ENCODE results near the gene CD96.
"Not testable (repeated sequence)": the region's sequence is repeated elsewhere in the genome, so short reads cannot be mapped to it uniquely, and the experiment has no call there.

Gene CD96, protein sequence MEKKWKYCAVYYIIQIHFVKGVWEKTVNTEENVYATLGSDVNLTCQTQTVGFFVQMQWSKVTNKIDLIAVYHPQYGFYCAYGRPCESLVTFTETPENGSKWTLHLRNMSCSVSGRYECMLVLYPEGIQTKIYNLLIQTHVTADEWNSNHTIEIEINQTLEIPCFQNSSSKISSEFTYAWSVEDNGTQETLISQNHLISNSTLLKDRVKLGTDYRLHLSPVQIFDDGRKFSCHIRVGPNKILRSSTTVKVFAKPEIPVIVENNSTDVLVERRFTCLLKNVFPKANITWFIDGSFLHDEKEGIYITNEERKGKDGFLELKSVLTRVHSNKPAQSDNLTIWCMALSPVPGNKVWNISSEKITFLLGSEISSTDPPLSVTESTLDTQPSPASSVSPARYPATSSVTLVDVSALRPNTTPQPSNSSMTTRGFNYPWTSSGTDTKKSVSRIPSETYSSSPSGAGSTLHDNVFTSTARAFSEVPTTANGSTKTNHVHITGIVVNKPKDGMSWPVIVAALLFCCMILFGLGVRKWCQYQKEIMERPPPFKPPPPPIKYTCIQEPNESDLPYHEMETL

DNA sequence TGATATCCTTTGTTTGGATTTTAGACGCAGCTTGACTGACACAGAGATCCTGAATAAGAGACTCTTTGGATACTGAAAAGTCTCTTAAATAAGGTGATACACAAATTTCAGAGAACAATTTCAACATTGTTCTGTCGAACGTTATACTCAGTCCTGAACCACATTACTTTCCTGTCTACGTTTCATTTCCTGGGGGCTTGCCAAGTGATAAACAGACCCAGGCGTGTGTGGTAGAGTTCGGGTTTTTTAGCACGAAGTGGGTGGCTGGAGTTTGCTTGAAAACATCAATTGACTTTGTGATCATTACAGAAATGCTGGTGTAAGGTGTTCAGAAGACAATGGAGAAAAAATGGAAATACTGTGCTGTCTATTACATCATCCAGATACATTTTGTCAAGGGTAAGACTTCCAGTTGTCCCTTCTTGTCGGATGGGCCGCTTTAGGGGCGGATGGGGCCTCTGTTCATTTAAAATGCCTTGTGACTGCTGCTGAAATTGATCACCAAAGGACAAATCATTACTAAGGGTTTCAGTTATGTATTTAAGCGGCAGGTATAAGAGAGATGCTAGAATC lies at the start of gene CD96:
CD96 (plus strand) TSS at position 287 of the 573 bp plus-strand sequence; CDS start at position 339, 52 bp downstream.
- H3K27me3 Mint-ChIP-seq (ENCODE audit: low read depth): no peaks in the 10 kb centered on the region
- H3K36me3 Mint-ChIP-seq (ENCODE audit: low read depth): peaks cover 38% of the 10 kb centered on the region
- H3K27ac Mint-ChIP-seq: peak within 1 kb of the TSS; percentile 68
- H3K4me3 Mint-ChIP-seq: no peak within 1 kb of the TSS
- DNase-seq (ENCODE audit: low spot score): peak; percentile 76
- H3K9me3 Mint-ChIP-seq: no peaks in the 10 kb centered on the region
- peaks cover 78% of the 10 kb centered on the region for H3K4me1 Mint-ChIP-seq (ENCODE audit: low read depth)

DNA sequence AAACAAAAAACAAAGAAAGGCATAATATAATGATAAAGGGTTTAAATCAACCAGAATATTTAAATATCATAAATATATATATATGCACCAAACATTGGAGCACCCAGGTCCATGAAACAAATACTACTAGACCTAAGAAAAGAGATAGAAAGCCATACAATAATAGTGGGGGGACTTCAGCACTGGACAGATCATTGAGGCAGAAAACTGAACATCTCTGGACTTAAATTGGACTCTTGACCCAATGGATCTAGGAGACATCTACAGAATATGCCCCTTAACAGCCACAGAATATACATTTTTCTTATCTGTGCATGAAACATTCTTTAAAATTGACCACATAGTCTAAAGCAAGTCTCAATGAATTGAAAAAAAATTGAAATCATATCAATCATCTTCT lies 48.7 kb upstream of the CD96 start:
- H3K4me3 Mint-ChIP-seq: no peak overlapping the region
- no peaks in the 10 kb centered on the region for H3K4me1 Mint-ChIP-seq (ENCODE audit: low read depth)
- H3K36me3 Mint-ChIP-seq (ENCODE audit: low read depth): no peaks in the 10 kb centered on the region
- no peak for DNase-seq (ENCODE audit: low spot score)
- no peaks in the 10 kb centered on the region for H3K27me3 Mint-ChIP-seq (ENCODE audit: low read depth)
- no peaks in the 10 kb centered on the region for H3K9me3 Mint-ChIP-seq
- no peak overlapping the region for H3K27ac Mint-ChIP-seq

DNA sequence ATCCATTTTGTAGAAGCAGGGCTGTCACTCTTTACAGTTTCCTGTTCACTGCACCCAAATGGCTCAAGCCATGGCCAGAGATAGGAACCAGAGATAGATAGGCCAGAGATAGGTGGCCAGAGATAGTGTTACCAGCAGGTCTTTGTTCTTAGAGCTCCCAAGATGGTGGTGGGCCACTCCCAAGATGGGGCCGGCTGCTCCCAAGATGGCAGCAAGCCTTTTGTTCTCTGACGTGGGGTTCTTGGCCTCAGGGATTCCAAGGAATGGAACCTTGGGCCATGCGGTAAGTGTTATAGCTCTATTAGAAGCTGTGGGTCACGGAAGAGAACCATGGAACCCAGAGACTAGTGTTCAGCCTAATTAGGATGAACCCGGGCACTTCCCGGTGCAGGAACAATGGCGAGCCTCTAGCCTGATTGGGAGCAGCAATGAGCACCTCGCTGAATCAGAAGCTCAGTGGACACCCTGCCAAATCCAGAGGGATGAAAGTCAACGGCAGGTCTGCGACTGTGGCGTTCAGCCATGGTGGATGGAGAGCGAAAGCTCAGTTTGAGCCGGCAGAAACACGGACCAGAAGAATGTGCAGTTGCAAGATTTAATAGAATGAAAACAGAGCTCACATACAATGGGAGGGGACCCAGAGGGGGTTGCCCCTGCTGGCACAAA lies 45.0 kb upstream of the CD96 start:
- no peaks in the 10 kb centered on the region for H3K36me3 Mint-ChIP-seq (ENCODE audit: low read depth)
- H3K27me3 Mint-ChIP-seq (ENCODE audit: low read depth): peaks cover 7% of the 10 kb centered on the region
- H3K9me3 Mint-ChIP-seq: no peaks in the 10 kb centered on the region
- H3K27ac Mint-ChIP-seq: no peak overlapping the region
- peaks cover 2% of the 10 kb centered on the region for H3K4me1 Mint-ChIP-seq (ENCODE audit: low read depth)
- no peak overlapping the region for H3K4me3 Mint-ChIP-seq
- DNase-seq (ENCODE audit: low spot score): no peak

DNA sequence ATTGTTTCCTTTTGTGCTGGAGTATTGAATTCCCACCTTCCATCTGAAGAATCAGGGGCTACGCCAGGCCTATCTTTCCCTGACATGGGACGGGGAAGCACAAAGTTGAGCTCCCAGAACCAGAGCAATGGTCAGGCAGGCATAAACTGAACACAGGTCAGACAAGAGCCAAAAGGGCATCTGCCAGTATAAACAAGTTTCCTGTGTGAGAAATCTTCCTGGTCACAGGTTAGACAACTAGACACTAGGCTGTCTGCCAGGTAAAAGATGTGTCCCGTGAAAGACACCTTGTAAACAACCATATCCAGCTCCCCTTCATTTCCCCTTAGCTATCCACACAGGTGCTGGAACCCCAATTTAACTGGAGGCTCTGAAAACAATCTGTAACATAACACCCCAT lies 44.0 kb upstream of the CD96 start:
- Mint-ChIP-seq H3K4me1 (ENCODE audit: low read depth) (peaks cover 2% of the 10 kb centered on the region), H3K27me3 (ENCODE audit: low read depth) (peaks cover 8% of the 10 kb centered on the region), H3K4me3 (no peak overlapping the region), H3K36me3 (ENCODE audit: low read depth) (no peaks in the 10 kb centered on the region), H3K9me3 (no peaks in the 10 kb centered on the region), H3K27ac (no peak overlapping the region)
- DNase-seq (ENCODE audit: low spot score): no peak

DNA sequence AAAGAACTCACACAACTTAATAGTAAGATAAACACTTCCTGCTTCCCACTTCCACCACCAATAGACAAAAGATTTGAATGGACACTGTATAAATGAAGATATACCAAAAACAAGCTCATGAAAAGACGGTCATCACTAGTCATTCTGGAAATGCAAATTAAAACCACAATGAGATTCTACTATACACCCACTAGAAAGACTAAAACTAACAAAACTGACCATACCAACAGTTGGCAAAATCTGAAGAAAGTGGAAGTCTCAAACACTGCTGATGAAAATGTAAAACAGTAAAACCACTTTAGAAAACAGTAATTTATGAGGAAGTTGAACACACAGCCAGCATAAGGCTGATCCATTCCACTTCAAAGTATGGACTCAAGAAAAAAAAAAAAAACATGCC lies 35.6 kb upstream of the CD96 start:
- Mint-ChIP-seq H3K27ac (no peak overlapping the region), H3K36me3 (ENCODE audit: low read depth) (no peaks in the 10 kb centered on the region), H3K4me1 (ENCODE audit: low read depth) (peaks cover 3% of the 10 kb centered on the region), H3K9me3 (peaks cover 6% of the 10 kb centered on the region), H3K4me3 (no peak overlapping the region), H3K27me3 (ENCODE audit: low read depth) (peaks cover 4% of the 10 kb centered on the region)
- DNase-seq (ENCODE audit: low spot score): no peak

DNA sequence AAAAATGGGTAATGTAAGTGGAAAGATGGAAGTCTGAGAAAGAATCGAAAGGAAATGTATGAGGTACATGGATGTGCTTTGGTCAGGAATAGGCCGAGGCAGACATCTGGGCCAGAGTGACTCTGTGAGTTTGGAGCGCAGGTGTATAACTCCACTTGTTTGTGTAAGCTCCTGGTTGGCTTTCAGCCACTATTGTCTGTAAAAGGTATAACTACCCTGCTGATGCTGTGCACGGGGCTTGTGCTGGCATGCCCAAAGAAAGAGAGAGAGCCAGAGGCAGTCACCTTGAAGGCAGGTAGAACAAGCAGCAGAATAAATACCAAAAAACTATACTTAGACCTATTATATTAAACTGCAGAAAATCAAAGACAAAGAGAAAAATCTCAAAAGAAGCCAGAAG lies 32.7 kb upstream of the CD96 start:
- Mint-ChIP-seq H3K4me3 (no peak overlapping the region), H3K4me1 (ENCODE audit: low read depth) (peaks cover 1% of the 10 kb centered on the region), H3K27me3 (ENCODE audit: low read depth) (no peaks in the 10 kb centered on the region), H3K9me3 (peaks cover 6% of the 10 kb centered on the region), H3K36me3 (ENCODE audit: low read depth) (no peaks in the 10 kb centered on the region), H3K27ac (no peak overlapping the region)
- DNase-seq (ENCODE audit: low spot score): no peak

DNA sequence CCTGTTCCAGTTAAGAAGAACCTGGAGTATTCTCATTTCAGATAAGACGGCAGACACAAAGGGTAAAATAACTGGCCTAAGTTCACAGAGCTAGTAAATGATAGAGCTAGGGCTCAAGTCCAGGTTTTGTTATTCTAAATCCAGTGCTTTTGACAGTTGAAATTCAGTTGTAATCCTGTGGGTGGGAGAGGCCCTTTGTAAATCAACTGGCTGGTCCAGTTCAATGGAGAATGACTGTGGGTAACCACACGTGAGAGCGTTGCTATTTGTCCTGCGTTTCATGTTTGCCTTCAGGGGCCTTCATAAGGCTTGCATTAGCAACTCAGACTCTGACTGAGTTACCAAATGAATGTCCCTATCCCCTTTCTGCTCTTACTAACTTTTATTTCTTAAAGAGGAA lies 24.2 kb upstream of the CD96 start:
- Mint-ChIP-seq H3K4me1 (ENCODE audit: low read depth) (no peaks in the 10 kb centered on the region), H3K27ac (no peak overlapping the region), H3K4me3 (no peak overlapping the region), H3K36me3 (ENCODE audit: low read depth) (no peaks in the 10 kb centered on the region), H3K27me3 (ENCODE audit: low read depth) (peaks cover 2% of the 10 kb centered on the region), H3K9me3 (no peaks in the 10 kb centered on the region)
- DNase-seq (ENCODE audit: low spot score): no peak

DNA sequence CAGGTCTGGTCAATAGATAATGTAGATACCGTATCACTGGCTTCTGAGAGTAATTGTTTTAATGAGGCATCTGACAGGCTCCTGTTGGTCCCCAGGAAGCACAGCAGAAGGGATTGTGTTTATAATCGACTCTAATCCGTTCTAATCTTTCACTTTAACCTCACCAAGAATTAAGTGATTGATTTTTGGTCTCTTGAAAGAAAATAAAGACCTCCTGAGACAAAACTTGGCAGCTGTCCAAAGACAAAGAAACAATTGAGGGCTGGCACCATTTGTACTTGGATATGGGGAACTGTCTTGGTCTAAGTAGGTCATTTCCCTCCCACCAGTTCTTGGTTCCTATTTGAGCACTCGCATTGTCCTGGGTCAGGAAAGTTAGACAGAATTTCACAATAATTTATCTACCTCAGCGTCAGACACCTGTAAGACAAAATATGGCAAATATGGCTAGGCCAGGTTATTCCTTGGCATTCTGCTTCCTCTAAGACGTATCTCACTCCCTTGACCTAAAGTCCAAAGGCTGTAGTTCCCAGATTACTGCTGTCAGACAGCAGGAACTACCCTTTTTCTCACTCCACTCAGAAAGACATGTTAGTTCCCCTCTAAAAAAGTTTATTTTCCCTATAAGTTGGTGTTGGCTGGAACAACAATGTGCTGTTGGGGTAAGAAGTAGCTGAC lies 22.7 kb upstream of the CD96 start:
- no peak for DNase-seq (ENCODE audit: low spot score)
- H3K27ac Mint-ChIP-seq: no peak overlapping the region
- peaks cover 2% of the 10 kb centered on the region for H3K27me3 Mint-ChIP-seq (ENCODE audit: low read depth)
- no peaks in the 10 kb centered on the region for H3K4me1 Mint-ChIP-seq (ENCODE audit: low read depth)
- H3K4me3 Mint-ChIP-seq: no peak overlapping the region
- no peaks in the 10 kb centered on the region for H3K36me3 Mint-ChIP-seq (ENCODE audit: low read depth)
- H3K9me3 Mint-ChIP-seq: no peaks in the 10 kb centered on the region

DNA sequence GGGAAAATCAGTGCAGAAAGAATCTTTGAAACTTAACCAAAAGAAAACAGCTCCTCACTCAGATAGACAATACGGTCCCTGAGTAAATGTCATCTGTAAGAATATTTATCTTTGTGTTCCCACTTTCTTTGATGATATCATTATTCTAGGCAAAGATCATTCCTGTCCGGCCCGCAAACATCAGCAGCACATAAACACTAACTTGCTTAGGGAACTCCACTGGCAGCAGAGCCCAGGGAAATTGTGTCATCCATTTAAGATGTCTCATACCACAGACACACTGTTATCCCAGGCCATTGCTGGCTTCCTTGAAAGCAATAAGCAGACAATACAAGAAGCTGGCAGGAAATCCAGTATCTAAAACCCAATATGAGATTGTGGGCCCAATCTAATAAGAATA lies 20.1 kb upstream of the CD96 start:
- DNase-seq (ENCODE audit: low spot score): no peak
- no peaks in the 10 kb centered on the region for H3K4me1 Mint-ChIP-seq (ENCODE audit: low read depth)

DNA sequence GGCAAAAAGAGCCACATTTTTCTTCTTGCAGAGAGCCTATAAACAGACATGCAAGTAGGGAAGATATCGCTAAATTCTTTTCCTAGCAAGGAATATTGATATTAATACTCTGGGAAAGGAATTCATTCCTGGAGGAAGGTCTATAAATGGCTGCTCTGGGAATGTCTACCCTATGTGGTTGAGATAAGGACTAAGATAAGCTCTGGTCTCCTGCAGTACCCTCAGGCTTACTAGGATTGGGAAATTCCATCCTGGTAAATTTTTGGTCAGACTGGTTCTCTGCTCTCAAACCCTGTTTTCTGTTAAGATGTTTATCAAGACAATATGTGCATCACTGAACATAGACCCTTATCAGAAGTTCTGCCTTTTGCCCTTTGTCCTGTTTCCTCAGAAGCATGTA lies 17.5 kb upstream of the CD96 start:
- H3K27me3 Mint-ChIP-seq (ENCODE audit: low read depth); H3K4me3 Mint-ChIP-seq; DNase-seq (ENCODE audit: low spot score); H3K27ac Mint-ChIP-seq; H3K36me3 Mint-ChIP-seq (ENCODE audit: low read depth); H3K9me3 Mint-ChIP-seq; H3K4me1 Mint-ChIP-seq (ENCODE audit: low read depth): not testable (repeated sequence)

More for the DNA sequence above, 20.1 kb upstream of the CD96 start:
- H3K27me3 Mint-ChIP-seq (ENCODE audit: low read depth): peaks cover 2% of the 10 kb centered on the region
- no peak overlapping the region for H3K4me3 Mint-ChIP-seq
- no peak overlapping the region for H3K27ac Mint-ChIP-seq
- no peaks in the 10 kb centered on the region for H3K36me3 Mint-ChIP-seq (ENCODE audit: low read depth)
- no peaks in the 10 kb centered on the region for H3K9me3 Mint-ChIP-seq

DNA sequence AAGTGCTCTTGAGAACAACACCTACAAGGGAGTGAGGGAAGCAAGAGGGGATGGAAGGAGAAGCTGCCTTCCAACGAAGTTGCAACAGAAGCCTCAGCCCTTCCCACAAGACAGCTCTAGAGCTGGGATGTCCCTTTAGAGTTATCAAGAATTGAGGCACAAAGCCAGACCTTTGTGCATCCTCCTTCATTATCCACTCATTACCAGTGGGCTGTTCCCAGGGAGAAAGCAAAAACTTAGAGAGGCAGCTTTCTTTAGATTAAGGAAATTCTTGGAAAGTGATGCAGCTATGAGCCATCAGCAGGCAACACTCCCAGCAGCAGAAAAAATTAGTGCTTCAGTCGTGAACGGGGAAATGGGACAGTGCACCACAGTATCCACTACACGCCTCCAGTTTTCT lies 10.6 kb upstream of the CD96 start:
- no peak for DNase-seq (ENCODE audit: low spot score)
- no peaks in the 10 kb centered on the region for H3K36me3 Mint-ChIP-seq (ENCODE audit: low read depth)
- H3K4me1 Mint-ChIP-seq (ENCODE audit: low read depth): peaks cover 10% of the 10 kb centered on the region
- no peak overlapping the region for H3K27ac Mint-ChIP-seq
- H3K27me3 Mint-ChIP-seq (ENCODE audit: low read depth): peaks cover 6% of the 10 kb centered on the region
- no peak overlapping the region for H3K4me3 Mint-ChIP-seq
- H3K9me3 Mint-ChIP-seq: peaks cover 18% of the 10 kb centered on the region

DNA sequence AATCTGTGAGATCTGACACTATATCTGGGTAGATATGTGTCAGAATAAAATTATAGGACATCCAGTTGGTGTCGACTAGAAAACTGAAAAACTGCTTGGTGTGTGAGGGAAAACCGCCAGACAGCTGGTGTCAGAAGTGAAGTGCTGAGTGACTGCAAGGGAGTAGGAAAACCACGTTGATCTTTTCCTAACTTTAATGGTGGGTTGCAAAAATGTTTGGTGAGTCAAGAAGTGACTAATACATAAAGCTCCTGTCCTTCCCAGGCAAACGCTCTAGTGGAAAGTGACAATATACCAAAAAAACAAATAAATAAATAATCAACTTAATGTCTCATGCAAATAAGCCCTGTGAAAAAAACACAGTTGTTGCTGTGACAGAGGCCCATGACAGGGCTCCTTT lies 7.3 kb upstream of the CD96 start:
- DNase-seq (ENCODE audit: low spot score): no peak
- Mint-ChIP-seq H3K9me3 (peaks cover 8% of the 10 kb centered on the region), H3K27me3 (ENCODE audit: low read depth) (no peaks in the 10 kb centered on the region), H3K36me3 (ENCODE audit: low read depth) (no peaks in the 10 kb centered on the region), H3K27ac (no peak overlapping the region), H3K4me1 (ENCODE audit: low read depth) (peaks cover 36% of the 10 kb centered on the region), H3K4me3 (no peak overlapping the region)

DNA sequence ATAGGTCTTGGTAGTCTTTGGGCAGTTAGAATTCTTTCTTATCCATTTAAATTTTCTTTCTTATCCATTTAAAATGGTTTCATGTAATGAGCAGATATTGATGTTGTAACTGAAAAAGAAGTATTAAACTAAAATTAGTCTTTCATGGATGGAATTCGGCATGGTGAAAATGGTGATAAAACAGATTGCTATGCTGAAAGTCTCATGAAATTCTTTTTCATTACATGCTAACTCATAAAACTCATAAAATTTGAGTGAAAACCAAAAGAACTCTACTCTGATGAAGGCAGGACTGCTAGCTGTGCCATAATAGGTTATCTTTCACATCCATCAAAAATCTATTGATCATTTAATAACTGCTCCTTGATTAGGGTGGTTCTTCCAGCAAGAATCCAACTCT lies 3.9 kb upstream of the CD96 start:
- no peaks in the 10 kb centered on the region for H3K9me3 Mint-ChIP-seq
- H3K36me3 Mint-ChIP-seq (ENCODE audit: low read depth): peaks cover 8% of the 10 kb centered on the region
- peaks cover 53% of the 10 kb centered on the region for H3K4me1 Mint-ChIP-seq (ENCODE audit: low read depth)
- DNase-seq (ENCODE audit: low spot score): no peak
- H3K4me3 Mint-ChIP-seq: peak overlapping the region; percentile 86
- no peaks in the 10 kb centered on the region for H3K27me3 Mint-ChIP-seq (ENCODE audit: low read depth)
- peak overlapping the region; percentile 89 for H3K27ac Mint-ChIP-seq

DNA sequence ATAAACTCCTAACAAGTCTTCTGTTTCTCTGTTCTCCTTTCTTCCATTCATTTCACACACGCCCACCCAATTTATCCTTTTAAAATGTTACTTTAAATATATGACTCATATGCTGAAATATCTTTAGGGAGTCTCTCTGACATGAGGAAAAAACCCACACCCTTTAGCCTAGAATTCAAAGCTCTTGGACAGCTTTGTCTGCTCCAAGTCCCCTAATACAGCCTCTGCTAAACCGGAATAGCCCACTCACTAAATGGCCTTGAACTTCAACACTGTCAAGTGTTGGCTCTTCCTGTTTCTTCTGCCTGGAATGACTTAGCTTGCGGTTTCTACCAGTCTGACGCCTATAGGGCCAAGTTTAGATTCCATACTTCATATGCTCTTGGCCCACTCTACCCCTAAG lies 3.3 kb upstream of the CD96 start:
- peak; percentile 17 for DNase-seq (ENCODE audit: low spot score)

More for the DNA sequence above, 3.3 kb upstream of the CD96 start:
- Mint-ChIP-seq H3K4me1 (ENCODE audit: low read depth) (peaks cover 54% of the 10 kb centered on the region), H3K27me3 (ENCODE audit: low read depth) (no peaks in the 10 kb centered on the region), H3K27ac (peak overlapping the region; percentile 89), H3K9me3 (no peaks in the 10 kb centered on the region), H3K36me3 (ENCODE audit: low read depth) (peaks cover 12% of the 10 kb centered on the region), H3K4me3 (peak overlapping the region; percentile 86)

Measured in T-helper 2 cell treated with Interferon-gamma antibody and Interleukin-4, amounts not matched to agents 5 μg/mL and 100 μg/mL, for 36 hours (primary cell).